ENCODE results near the gene INSL4. TPM values are rescaled to one million over a fixed set of nuclear protein-coding genes. Genes with fewer than 3 reads are reported as not detected.
A peak's percentile ranks its signal among the peaks of the same experiment; 100 is the strongest.

INSL4 gene
- not detected for total RNA-seq

- Histone ChIP-seq H3K27me3 (no peaks in the 10 kb centered on the region), H3K36me3 (no peaks in the 10 kb centered on the region), H3K4me3 (no peak within 1 kb of the TSS), H3K4me1 (no peaks in the 10 kb centered on the region), H3K27ac (no peak within 1 kb of the TSS), H3K9me3 (peaks cover 0 to 3% (median 0%) of the 10 kb centered on the region in 4 donors)
- WGBS, 2 donors = 94 to 98% methylated on average over 2 of the region's 2 CpGs
- no peak for ATAC-seq (ENCODE audit: low FRiP score in 2 of 2)
- TF ChIP-seq POLR2A (IDR thresholded peaks at IDR 0.05) (no peak), POLR2AphosphoS5 (IDR thresholded peaks at IDR 0.05) (no peak)
- DNase-seq = no peak
These were observed at the start of gene INSL4 for GRCh38 chr9:5231212-5231611. TSS of gene INSL4 (plus strand) at chr9:5231419. CDS start at chr9:5231524, 105 bp downstream.

- Histone ChIP-seq H3K27ac (no peak overlapping the region), H3K4me3 (no peak overlapping the region), H3K4me1 (no peaks in the 10 kb centered on the region), H3K9me3 (no peaks in the 10 kb centered on the region), H3K27me3 (no peaks in the 10 kb centered on the region), H3K36me3 (no peaks in the 10 kb centered on the region)
- no peak for ATAC-seq (ENCODE audit: low FRiP score in 2 of 2)
- WGBS, 2 donors = 93 to 95% methylated on average over 2 of the region's 2 CpGs
- TF ChIP-seq EP300 (IDR thresholded peaks at IDR 0.05) (no peak), POLR2A (IDR thresholded peaks at IDR 0.05) (no peak), POLR2AphosphoS5 (IDR thresholded peaks at IDR 0.05) (no peak)
- TF ChIP-seq, protein P1, sequence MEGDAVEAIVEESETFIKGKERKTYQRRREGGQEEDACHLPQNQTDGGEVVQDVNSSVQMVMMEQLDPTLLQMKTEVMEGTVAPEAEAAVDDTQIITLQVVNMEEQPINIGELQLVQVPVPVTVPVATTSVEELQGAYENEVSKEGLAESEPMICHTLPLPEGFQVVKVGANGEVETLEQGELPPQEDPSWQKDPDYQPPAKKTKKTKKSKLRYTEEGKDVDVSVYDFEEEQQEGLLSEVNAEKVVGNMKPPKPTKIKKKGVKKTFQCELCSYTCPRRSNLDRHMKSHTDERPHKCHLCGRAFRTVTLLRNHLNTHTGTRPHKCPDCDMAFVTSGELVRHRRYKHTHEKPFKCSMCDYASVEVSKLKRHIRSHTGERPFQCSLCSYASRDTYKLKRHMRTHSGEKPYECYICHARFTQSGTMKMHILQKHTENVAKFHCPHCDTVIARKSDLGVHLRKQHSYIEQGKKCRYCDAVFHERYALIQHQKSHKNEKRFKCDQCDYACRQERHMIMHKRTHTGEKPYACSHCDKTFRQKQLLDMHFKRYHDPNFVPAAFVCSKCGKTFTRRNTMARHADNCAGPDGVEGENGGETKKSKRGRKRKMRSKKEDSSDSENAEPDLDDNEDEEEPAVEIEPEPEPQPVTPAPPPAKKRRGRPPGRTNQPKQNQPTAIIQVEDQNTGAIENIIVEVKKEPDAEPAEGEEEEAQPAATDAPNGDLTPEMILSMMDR (IDR thresholded peaks at IDR 0.05) = no peak
- DNase-seq = no peak
These were observed 46.4 kb upstream of the INSL4 start for GRCh38 chr9:5184776-5185175.

DNA sequence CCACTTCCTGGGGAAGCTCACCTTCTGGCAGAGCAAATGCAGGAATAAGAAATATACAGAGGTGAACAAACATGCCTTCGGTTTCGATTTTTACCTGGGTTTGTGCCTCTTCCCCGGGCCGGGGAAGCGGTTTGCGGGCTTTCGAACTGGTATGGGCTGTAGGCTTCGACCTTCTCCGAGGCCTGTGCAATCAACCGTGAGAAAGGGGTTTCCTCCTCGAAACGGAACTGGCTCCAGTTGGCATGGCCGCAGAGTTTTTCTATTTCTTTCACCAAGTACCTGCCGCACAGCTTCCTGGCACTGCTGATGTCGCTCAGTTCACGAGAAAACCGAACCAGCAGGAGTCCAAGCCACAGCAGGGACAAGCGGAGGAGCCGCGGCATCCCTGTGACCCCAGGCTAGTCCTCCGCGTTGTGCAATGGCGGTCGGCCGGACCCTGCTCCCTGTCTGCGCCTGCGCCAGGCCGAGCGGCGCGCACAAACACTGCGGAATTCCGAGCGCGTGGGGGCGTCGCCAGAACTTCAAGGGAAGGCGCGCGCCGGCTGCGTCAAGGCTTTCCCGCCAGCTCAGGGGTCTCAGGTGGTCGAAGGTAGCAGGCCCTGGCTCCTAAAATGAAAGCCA is 45.9 kb upstream of the INSL4 start, which contains the start of gene INSL6:
Gene INSL6, minus strand, starts transcription at position 420 of the 621 bp plus-strand sequence. Its CDS starts 37 bp downstream, at position 383.
- H3K27ac ChIP-seq = no peak within 1 kb of the TSS
- ATAC-seq (ENCODE audit: low FRiP score in 2 of 2) = no peak
- TF ChIP-seq POLR2A (IDR thresholded peaks at IDR 0.05) = no peak
- no peak for TF ChIP-seq POLR2AphosphoS5 (IDR thresholded peaks at IDR 0.05)
- TF ChIP-seq EP300 (IDR thresholded peaks at IDR 0.05) = no peak
- TF ChIP-seq, protein P1 (IDR thresholded peaks at IDR 0.05) = no peak
- WGBS, 2 donors = 94 to 95% methylated on average over 41 to 44 of the region's 44 CpGs
- DNase-seq = peak in 1 of 2 donors; percentile 74
- no peaks in the 10 kb centered on the region for H3K36me3 ChIP-seq
- no peaks in the 10 kb centered on the region for H3K9me3 ChIP-seq
- no peaks in the 10 kb centered on the region for H3K4me1 ChIP-seq
- no peak within 1 kb of the TSS for H3K4me3 ChIP-seq
- H3K27me3 ChIP-seq = no peaks in the 10 kb centered on the region

- TF ChIP-seq POLR2A (IDR thresholded peaks at IDR 0.05) = no peak
- TF ChIP-seq, protein P1 (IDR thresholded peaks at IDR 0.05) = peak; percentile 30 to 70 (median 60)
- Histone ChIP-seq H3K4me3 (no peak overlapping the region), H3K4me1 (no peaks in the 10 kb centered on the region), H3K27ac (no peak overlapping the region), H3K27me3 (no peaks in the 10 kb centered on the region), H3K9me3 (no peaks in the 10 kb centered on the region), H3K36me3 (no peaks in the 10 kb centered on the region)
- DNase-seq = peak in 1 of 2 donors; percentile 58
- WGBS, 2 donors = 24 to 30% methylated on average over 8 of the region's 8 CpGs
- peak in 1 of 2 donors; percentile 68 for ATAC-seq (ENCODE audit: low FRiP score in 2 of 2)
These were observed 44.6 kb upstream of the INSL4 start for GRCh38 chr9:5186416-5187169.

- Histone ChIP-seq H3K4me3 (no peak overlapping the region), H3K27ac (no peak overlapping the region), H3K4me1 (no peaks in the 10 kb centered on the region), H3K9me3 (no peaks in the 10 kb centered on the region), H3K36me3 (no peaks in the 10 kb centered on the region), H3K27me3 (no peaks in the 10 kb centered on the region)
- DNase-seq (no peak), ATAC-seq (ENCODE audit: low FRiP score in 2 of 2) (no peak)
- TF ChIP-seq, protein P1 (IDR thresholded peaks at IDR 0.05) = no peak
- no peak for TF ChIP-seq POLR2A (IDR thresholded peaks at IDR 0.05)
- TF ChIP-seq POLR2AphosphoS5 (IDR thresholded peaks at IDR 0.05) = no peak
- no peak for TF ChIP-seq EP300 (IDR thresholded peaks at IDR 0.05)
- WGBS, 2 donors = 83 to 90% methylated on average over 5 to 10 of the region's 10 CpGs
These were observed 42.9 kb upstream of the INSL4 start for GRCh38 chr9:5188060-5188984.

Measured in upper lobe of left lung (tissue), 6 donors.